ENCODE results near the gene ARRDC2.
A peak's percentile ranks its signal among the peaks of the same experiment; 100 is the strongest.

The ARRDC2 gene

DNA sequence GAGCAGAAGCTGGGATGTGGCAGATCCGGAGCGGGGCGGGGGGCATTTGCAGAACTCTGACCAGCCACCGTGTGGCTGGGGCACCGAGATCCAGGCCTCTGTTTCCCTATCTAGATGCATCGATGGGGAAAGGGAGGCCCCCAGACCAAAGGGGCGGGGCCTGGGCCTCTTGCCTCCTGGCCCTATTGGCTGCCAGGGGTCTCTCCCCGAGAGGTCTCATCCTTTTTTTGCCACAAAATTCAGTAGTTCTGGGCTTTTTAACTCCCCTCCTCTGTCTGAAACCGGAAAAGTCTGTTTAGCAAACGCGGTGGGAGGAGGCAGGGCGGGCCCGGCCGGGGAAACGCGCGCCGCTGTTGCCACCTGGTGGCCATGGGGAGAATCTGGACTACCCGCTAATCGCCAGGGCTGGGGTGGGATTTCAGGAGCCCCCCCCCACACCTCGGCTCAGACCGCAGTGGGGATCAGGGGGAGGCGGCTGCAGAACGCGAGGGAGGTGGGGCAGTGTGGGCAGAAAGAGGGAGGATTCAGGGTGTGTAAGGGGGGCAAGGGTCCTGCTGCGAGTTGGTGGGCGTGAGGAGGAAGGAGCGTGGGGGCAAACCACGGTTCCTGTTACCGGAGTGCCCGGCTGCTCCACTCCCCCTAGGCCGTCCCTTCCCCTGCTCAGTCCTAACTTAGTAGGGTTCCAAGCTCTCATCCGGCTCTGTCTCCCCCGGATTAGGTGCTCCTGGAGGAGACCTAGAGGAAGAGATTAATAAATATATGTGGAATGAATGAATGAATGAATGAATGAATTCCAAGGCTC, 50.4 kb downstream of the ARRDC2 start:
- peak; percentile 67 for TF ChIP-seq CTCF (conservative IDR thresholded peaks at IDR 0.05; ENCODE audit: control insufficient read depth, insufficient read depth, low read depth, low read length)
- peak; percentile 66 for DNase-seq (ENCODE audit: low read depth)
- no peak overlapping the region for H3K4me3 ChIP-seq (ENCODE audit: control insufficient read depth, low read depth, low read length)

DNA sequence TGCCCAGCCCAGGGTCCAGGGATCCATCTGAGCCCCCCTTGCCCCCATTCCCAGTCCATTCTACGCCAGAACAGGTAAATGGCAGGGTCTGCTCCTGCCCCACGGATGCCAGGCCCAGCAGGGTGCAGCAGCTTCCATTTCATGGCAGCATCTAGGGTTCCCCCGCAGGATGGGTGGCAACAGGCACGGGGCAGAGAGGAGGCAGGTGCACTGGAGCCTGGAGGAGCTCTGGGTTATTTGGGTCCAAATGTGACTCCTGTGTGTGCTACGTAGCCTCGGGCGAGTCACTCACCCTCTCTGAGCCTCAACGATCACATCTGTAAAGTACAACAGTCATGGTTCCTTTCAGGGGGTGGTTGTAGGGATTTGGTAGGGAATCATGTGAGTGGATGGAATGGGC, 51.3 kb downstream of the ARRDC2 start:
- DNase-seq (ENCODE audit: low read depth) = no peak
- no peak for TF ChIP-seq CTCF (conservative IDR thresholded peaks at IDR 0.05; ENCODE audit: control insufficient read depth, insufficient read depth, low read depth, low read length)
- H3K4me3 ChIP-seq (ENCODE audit: control insufficient read depth, low read depth, low read length) = no peak overlapping the region

GRCh38 chr19:18059902-18060301, 51.9 kb downstream of the ARRDC2 start:
- DNase-seq (ENCODE audit: low read depth) = no peak
- TF ChIP-seq CTCF (conservative IDR thresholded peaks at IDR 0.05; ENCODE audit: control insufficient read depth, insufficient read depth, low read depth, low read length) = no peak
- no peak overlapping the region for H3K4me3 ChIP-seq (ENCODE audit: control insufficient read depth, low read depth, low read length)

DNA sequence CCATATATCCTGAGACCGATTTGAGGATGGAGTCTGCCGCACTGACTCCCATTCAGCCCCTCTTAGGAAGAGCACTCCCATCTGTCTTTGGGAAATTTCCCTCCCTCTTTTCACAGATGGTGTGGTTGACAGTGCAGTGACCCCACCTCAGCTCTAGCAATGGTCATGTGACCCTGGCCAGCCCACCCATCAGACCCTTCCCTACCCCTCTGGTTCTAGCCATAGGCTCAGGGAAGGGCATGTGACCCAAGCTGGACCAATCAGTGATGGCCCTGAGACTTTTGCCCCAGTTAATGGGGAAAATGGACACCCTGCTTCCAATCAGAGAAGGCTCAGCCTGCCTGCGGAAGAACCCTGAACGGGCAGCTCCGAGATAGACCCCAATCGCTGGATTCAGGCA, 52.5 kb downstream of the ARRDC2 start:
- TF ChIP-seq CTCF (conservative IDR thresholded peaks at IDR 0.05; ENCODE audit: control insufficient read depth, insufficient read depth, low read depth, low read length) = no peak
- DNase-seq (ENCODE audit: low read depth) = no peak
- H3K4me3 ChIP-seq (ENCODE audit: control insufficient read depth, low read depth, low read length) = no peak overlapping the region

- no peak for TF ChIP-seq CTCF (conservative IDR thresholded peaks at IDR 0.05; ENCODE audit: control insufficient read depth, insufficient read depth, low read depth, low read length)
- no peak for DNase-seq (ENCODE audit: low read depth)
- no peak overlapping the region for H3K4me3 ChIP-seq (ENCODE audit: control insufficient read depth, low read depth, low read length)
Measured at GRCh38 chr19:18062028-18062427, 54.1 kb downstream of the ARRDC2 start.

DNA sequence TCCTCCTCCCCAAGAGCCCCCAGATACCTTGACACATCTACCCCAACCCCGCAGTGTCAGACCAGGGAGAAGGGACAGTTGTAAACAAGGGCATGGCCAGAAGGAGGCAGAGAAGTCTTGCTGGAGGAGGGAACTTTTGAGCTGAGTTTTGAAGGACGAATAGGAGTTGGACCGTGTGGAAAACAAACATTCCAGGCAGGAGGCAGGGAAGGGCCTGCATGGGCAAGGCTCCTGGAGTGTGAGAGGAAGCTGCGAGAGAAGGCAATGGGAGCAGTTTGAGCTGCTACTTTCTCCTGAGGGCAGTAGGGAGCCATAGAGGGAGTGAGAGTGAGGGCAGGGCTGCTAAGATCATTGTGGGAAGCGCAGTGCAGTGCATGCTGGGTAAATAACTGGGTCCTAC, 55.5 kb downstream of the ARRDC2 start:
- TF ChIP-seq CTCF (conservative IDR thresholded peaks at IDR 0.05; ENCODE audit: control insufficient read depth, insufficient read depth, low read depth, low read length) = no peak
- no peak for DNase-seq (ENCODE audit: low read depth)
- no peak overlapping the region for H3K4me3 ChIP-seq (ENCODE audit: control insufficient read depth, low read depth, low read length)
